Superior temporal gyrus (tissue), 1 donor: ENCODE data around the gene PSMD4.
"Not testable (repeated sequence)": the region's sequence is repeated elsewhere in the genome, so short reads cannot be mapped to it uniquely, and the experiment has no call there.

ENCODE experiments used
- DNase-seq: peaks from one replicate; pipeline ENCODE4 v3.0.0-alpha.2; 2016; ENCODE audit errors: extremely low spot score

PSMD4 gene

GRCh38 chr1:151254217-151255213, at the start of gene PSMD4:
TSS of gene PSMD4 (plus strand) at chr1:151254734. CDS start at chr1:151254783, 49 bp downstream.
- DNase-seq, result peak; percentile 99

GRCh38 chr1:151205381-151205965, 49.1 kb upstream of the PSMD4 start:
- not testable (repeated sequence) for DNase-seq

- DNase-seq, result no peak
Observed at GRCh38 chr1:151210830-151211229, 43.7 kb upstream of the PSMD4 start.

GRCh38 chr1:151211972-151212705, 42.4 kb upstream of the PSMD4 start:
- DNase-seq, result no peak

GRCh38 chr1:151213560-151213959, 41.0 kb upstream of the PSMD4 start:
- DNase-seq, result no peak

- DNase-seq, result no peak
Observed at GRCh38 chr1:151221616-151222015, 32.9 kb upstream of the PSMD4 start.

- no peak for DNase-seq
Observed at GRCh38 chr1:151222130-151222529, 32.4 kb upstream of the PSMD4 start.

- DNase-seq, result no peak
Observed at GRCh38 chr1:151235235-151235634, 19.3 kb upstream of the PSMD4 start.

GRCh38 chr1:151237678-151238466, 16.7 kb upstream of the PSMD4 start:
- no peak for DNase-seq

GRCh38 chr1:151238467-151238739, 16.1 kb upstream of the PSMD4 start:
- DNase-seq, result peak; percentile 69

- DNase-seq, result no peak
Observed at GRCh38 chr1:151242442-151242841, 12.1 kb upstream of the PSMD4 start.

- no peak for DNase-seq
Observed at GRCh38 chr1:151243683-151244216, 10.8 kb upstream of the PSMD4 start.

- DNase-seq, result no peak
Observed at GRCh38 chr1:151246786-151247185, 7.7 kb upstream of the PSMD4 start.

GRCh38 chr1:151251656-151252470, 2.7 kb upstream of the PSMD4 start:
- DNase-seq, result peak; percentile 86

- DNase-seq, result no peak
Observed at GRCh38 chr1:151255381-151255780, 847 bp downstream of the PSMD4 start.

GRCh38 chr1:151259351-151259750, 4.8 kb downstream of the PSMD4 start:
- DNase-seq, result no peak

GRCh38 chr1:151265446-151266236, 11.1 kb downstream of the PSMD4 start:
- no peak for DNase-seq

- DNase-seq, result no peak
Observed at GRCh38 chr1:151266315-151266714, 11.8 kb downstream of the PSMD4 start.

- no peak for DNase-seq
Observed at GRCh38 chr1:151266821-151267220, 12.3 kb downstream of the PSMD4 start.

- DNase-seq, result no peak
Observed at GRCh38 chr1:151267760-151268159, 13.2 kb downstream of the PSMD4 start.
